NB4 (cell line): ENCODE measurements around the gene GINS1.
"Not testable (repeated sequence)": the region's sequence is repeated elsewhere in the genome, so short reads cannot be mapped to it uniquely, and the experiment has no call there.

ENCODE experiments used
- DNase-seq: peaks from one replicate; pipeline ENCODE4 v3.0.0; 2010; ENCODE audit warnings: low read depth
- H3K4me3 ChIP-seq: one replicate; pipeline ENCODE4 v1.5.1; 2011; ENCODE audit warnings: mild to moderate bottlenecking, low read depth, low read length, moderate library complexity
- MYC ChIP-seq: IDR thresholded peaks from 2 replicates; pipeline ENCODE4 v1.6.1; 2011; ENCODE audit warnings: low read depth, low read length
- POLR2A ChIP-seq: IDR thresholded peaks from 2 replicates; pipeline ENCODE4 v1.6.1; 2011; ENCODE audit warnings: mild to moderate bottlenecking; ENCODE audit not compliant: insufficient read length; ENCODE audit errors: extremely low read depth
- TF ChIP-seq, protein P1 (sequence below): IDR thresholded peaks from one replicate; pipeline ENCODE4 v1.5.1; 2012; ENCODE audit warnings: low read depth, low read length
- TF ChIP-seq, protein P2 (sequence below): IDR thresholded peaks from 2 replicates; pipeline ENCODE4 v1.6.1; 2011; ENCODE audit warnings: low read depth, low read length

The GINS1 gene

DNA sequence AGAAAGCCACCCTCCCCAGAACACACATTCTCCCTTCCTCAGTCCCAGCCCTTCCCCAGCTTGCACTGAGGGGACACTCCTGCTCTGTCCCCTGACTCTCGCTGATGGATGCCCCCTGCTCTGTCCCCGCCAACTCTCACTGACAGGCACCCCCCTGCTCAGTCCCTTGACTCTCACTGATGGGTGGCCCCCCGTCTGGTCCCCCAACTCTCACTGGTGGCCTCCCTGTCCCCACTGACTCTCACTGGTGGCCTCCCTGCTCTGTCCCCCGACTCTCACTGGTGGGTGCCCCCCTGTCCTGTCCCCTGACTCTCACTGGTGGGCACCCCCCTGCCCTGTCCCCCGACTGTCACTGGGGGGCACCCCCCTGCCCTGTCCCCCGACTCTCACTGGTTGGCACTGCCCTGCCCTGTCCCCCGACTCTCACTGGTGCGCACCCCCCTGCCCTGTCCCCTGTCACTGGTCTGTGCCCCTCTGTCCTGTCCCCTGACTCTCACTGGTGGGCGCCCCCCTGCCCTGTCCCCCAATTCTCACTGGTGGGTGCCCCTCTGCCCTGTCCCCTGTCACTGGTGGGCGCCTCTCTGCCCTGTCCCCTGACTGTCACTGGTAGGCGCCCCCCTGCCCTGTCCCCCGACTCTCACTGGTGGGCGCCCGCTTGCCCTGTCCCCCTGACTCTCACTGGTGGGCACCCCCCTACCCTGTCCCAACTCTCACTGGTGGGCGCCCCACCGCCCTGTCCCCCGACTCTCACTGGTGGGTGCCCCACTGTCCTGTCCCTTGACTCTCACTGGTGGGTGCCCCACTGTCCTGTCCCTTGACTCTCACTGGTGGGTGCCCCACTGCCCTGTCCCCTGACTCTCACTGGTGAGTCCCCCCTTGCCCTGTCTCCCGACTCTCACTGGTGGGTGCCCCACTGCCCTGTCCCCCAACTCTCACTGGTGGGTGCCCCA lies 60.9 kb downstream of the GINS1 start:
- no peak for DNase-seq
- no peak for TF ChIP-seq MYC
- no peak for TF ChIP-seq POLR2A
- TF ChIP-seq, protein P1, sequence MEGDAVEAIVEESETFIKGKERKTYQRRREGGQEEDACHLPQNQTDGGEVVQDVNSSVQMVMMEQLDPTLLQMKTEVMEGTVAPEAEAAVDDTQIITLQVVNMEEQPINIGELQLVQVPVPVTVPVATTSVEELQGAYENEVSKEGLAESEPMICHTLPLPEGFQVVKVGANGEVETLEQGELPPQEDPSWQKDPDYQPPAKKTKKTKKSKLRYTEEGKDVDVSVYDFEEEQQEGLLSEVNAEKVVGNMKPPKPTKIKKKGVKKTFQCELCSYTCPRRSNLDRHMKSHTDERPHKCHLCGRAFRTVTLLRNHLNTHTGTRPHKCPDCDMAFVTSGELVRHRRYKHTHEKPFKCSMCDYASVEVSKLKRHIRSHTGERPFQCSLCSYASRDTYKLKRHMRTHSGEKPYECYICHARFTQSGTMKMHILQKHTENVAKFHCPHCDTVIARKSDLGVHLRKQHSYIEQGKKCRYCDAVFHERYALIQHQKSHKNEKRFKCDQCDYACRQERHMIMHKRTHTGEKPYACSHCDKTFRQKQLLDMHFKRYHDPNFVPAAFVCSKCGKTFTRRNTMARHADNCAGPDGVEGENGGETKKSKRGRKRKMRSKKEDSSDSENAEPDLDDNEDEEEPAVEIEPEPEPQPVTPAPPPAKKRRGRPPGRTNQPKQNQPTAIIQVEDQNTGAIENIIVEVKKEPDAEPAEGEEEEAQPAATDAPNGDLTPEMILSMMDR, result no peak
- TF ChIP-seq, protein P2, sequence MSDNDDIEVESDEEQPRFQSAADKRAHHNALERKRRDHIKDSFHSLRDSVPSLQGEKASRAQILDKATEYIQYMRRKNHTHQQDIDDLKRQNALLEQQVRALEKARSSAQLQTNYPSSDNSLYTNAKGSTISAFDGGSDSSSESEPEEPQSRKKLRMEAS, result no peak

DNA sequence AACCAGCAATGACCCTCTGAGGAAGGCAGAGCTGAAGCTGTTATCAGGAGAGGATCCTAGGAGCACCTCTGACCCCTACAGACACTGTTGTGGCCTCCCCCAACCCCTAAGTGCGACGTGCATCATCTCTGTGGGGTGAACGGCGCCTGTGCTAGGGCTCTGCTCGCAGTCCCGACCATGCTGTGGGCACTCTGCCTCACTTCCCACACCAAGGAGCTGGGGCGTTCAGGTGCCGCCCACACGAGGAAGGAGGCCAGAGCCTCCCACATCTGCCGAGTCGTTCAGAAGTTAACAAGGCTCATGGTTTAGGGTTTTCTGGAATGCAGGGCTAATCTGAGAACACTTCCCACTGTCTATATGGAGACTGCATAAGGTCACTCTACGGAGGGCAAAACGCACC lies 62.1 kb downstream of the GINS1 start:
- H3K4me3 ChIP-seq, result no peak overlapping the region
- DNase-seq, result no peak
- no peak for TF ChIP-seq POLR2A
- TF ChIP-seq MYC, result no peak
- TF ChIP-seq, protein P2, result no peak
- TF ChIP-seq, protein P1, result no peak

More for the DNA sequence above, 60.9 kb downstream of the GINS1 start:
- H3K4me3 ChIP-seq, result no peak overlapping the region

DNA sequence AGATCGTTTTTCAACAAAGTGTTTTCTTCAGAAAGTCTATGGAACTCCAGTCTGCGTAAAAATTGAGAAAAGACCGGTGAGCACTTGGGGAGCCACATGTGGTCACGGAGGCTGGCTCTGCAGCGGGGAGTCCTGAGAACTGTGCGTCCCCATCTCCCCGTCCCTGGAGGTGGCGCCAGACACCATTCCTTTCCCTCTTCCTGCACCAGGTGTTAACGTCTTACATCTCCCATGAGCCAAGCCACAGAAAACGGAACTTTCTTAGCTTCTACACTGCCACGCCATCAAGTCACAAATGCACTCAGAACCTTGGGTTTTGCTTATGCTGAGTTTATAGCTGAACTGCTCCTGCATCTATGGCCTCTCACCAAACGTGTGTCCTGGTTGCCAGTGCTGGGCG lies 62.6 kb downstream of the GINS1 start:
- TF ChIP-seq, protein P1, result peak; percentile 30
- TF ChIP-seq MYC, result no peak
- H3K4me3 ChIP-seq, result no peak overlapping the region
- peak; percentile 52 for DNase-seq

DNA sequence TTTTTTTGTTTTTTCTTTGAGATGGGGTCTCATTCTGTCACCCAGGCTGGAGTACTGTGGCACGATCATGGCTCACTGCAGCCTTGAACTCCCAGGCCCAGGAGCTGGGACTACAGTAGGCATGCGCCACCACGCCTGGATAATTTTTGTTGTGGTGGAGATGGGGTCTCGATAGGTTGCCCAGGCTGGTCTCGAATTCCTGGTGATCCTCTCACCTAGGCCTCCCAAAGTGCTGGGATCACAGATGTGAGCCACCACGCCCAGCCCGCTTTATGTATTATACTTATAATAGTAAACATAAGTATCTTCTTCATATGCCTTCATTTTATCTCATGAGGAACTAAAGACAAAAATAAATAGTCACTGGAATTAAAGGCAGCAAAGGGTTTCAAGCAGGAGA lies 63.5 kb downstream of the GINS1 start:
- H3K4me3 ChIP-seq, result no peak overlapping the region
- TF ChIP-seq MYC (no peak), POLR2A (no peak)
- TF ChIP-seq, protein P2, result no peak
- TF ChIP-seq, protein P1, result no peak
- no peak for DNase-seq

DNA sequence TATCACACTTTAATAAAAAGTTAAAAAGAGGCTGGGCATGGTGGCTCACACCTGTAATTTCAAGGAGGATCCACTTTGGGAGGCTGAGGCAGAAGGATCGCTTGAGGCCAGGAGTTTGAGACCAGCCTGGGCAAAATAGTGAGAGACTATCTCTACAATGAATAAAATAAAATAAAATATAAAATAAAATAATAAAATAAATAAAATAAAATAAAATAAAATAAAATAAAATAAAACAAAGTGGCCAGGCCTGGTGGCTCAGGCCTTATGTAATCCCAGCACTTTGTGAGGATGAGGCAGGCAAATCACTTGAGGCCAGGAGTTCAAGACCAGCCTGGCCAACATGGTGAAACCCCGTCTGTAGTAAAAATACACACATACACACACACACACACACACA lies 65.8 kb downstream of the GINS1 start:
- not testable (repeated sequence) for DNase-seq, H3K4me3 ChIP-seq

DNA sequence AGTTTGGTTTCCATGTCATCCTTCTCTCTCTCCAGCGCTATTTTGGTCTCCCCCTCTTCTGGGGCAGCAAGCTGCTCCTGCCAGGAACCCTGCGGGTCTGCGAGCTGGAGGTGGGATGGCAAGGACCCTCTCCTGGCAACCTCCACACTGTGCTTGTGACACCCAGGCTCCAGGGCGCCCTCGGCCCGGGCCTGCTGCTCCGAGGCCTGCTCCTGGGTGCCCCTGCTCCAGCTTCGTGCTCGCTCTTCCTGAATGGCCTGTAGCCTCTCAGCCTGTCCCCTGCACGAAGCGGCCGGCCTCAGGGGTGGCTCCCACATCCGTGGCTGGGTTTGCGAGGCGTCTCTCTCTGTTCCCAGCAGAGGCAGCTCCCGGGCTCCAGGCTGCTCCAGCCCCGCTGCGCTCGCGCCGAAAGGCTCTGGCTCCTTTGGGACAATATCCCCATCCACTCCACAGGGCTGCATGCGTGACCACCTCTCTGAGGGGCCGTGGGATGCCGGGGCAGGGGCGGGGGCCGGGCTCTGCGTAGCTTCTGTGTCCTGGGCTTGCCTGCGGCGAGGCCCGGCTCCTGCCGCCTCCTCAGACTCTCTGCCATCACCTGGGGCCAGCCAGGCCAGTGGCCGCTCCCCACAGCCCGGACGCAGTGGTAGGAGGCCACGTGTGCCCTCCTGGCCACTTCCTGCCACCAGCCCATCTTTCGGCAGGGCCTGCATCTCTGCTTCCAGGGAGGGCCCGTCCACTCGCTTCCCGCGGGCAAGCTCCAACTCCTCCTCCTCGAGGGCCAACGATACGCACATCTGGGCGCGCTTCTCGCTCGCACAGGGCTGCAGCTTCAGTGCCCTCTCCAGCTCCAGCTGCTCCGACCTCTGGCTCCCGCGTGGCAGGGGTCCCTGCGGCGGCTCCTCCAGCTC lies 68.9 kb downstream of the GINS1 start:
- DNase-seq, result no peak
- no peak overlapping the region for H3K4me3 ChIP-seq
- TF ChIP-seq, protein P1, result no peak
- TF ChIP-seq MYC (no peak), POLR2A (no peak)
- TF ChIP-seq, protein P2, result no peak
